OCI-LY7 (cell line): ENCODE results near the gene KLF11. TPM values are rescaled to one million over a fixed set of nuclear protein-coding genes. Genes with fewer than 3 reads are reported as not detected.

ENCODE experiments used
- Bru-seq: library from RNA; stranded (reverse); fragments of 400-500 nt; gene quantifications from one replicate; lab custom pipeline; 2021; lab: Mats Ljungman, UMichigan
- BruChase-seq, 2 experiments: library from RNA; stranded (reverse); fragments of 400-500 nt; gene quantifications; one replicate each; lab custom pipeline; 2021; lab: Mats Ljungman, UMichigan
- BruUV-seq: library from RNA; stranded (reverse); fragments of 400-500 nt; replicated peaks from 2 replicates; lab custom pipeline; 2021; lab: Mats Ljungman, UMichigan
- CTCF ChIA-PET: fragments of 300-600 bp; sonication (Branson Sonifier 250); formaldehyde crosslinking; loops from one replicate; lab custom pipeline; 2022; ENCODE audit warnings: antibody characterized with exemption; ENCODE audit not compliant: unreplicated experiment; lab: Charles Lee
- POLR2A ChIA-PET: fragments of 300-600 bp; sonication (Branson Sonifier 250); formaldehyde crosslinking; loops from one replicate; lab custom pipeline; 2022; ENCODE audit warnings: antibody characterized with exemption; lab: Charles Lee
- DNase-seq: peaks from one replicate; pipeline ENCODE4 v3.0.0-alpha.2; 2015; ENCODE audit warnings: low spot score
- H2AFZ ChIP-seq: fragments of 200-600 bp; sonication (generic), shearing (Covaris generic); 2 replicates; pipeline ENCODE4 v1.6.1; 2014; ENCODE audit warnings: mild to moderate bottlenecking, antibody characterized with exemption, low read length, moderate library complexity
- H3K27ac ChIP-seq: fragments of 200-600 bp; sonication (generic); 2 replicates; pipeline ENCODE4 v1.5.1; 2014; ENCODE audit warnings: mixed run types, low read depth, mild to moderate bottlenecking, moderate library complexity, low read length, inconsistent platforms; ENCODE audit not compliant: poor library complexity, severe bottlenecking
- H3K36me3 ChIP-seq: fragments of 200-600 bp; sonication (generic); 2 replicates; pipeline ENCODE4 v1.6.1; 2014; ENCODE audit warnings: mild to moderate bottlenecking, antibody characterized with exemption, low read length, moderate library complexity, mixed read lengths; ENCODE audit not compliant: insufficient read depth
- H3K4me1 ChIP-seq: fragments of 200-600 bp; sonication (generic); 2 replicates; pipeline ENCODE4 v1.5.1; 2014; ENCODE audit warnings: mild to moderate bottlenecking, low read length; ENCODE audit not compliant: insufficient read depth, poor library complexity, severe bottlenecking
- H3K4me2 ChIP-seq: fragments of 200-600 bp; sonication (generic); 2 replicates; pipeline ENCODE4 v1.6.1; 2014; ENCODE audit warnings: mild to moderate bottlenecking, low read length
- H3K4me3 ChIP-seq: fragments of 200-600 bp; sonication (generic); 2 replicates; pipeline ENCODE4 v1.5.1; 2014; ENCODE audit warnings: mild to moderate bottlenecking, low read depth, low read length; ENCODE audit not compliant: poor library complexity, severe bottlenecking
- H3K79me2 ChIP-seq: fragments of 200-600 bp; sonication (generic); 2 replicates; pipeline ENCODE4 v1.6.1; 2016; ENCODE audit warnings: low read depth, mild to moderate bottlenecking, low read length, moderate library complexity, mixed read lengths; ENCODE audit not compliant: insufficient read depth
- H3K9me2 ChIP-seq: fragments of 200-600 bp; sonication (generic); 2 replicates; pipeline ENCODE4 v1.6.1; 2016; ENCODE audit warnings: mild to moderate bottlenecking, low read length, mixed read lengths; ENCODE audit not compliant: insufficient read depth
- H3K9me3 ChIP-seq: fragments of 200-600 bp; sonication (generic); 2 replicates; pipeline ENCODE4 v1.6.1; 2014; ENCODE audit warnings: mild to moderate bottlenecking, mixed run types, low read length, mixed read lengths
- H4K20me1 ChIP-seq: fragments of 200-600 bp; sonication (generic); 2 replicates; pipeline ENCODE4 v1.6.1; 2014; ENCODE audit warnings: mild to moderate bottlenecking, antibody characterized with exemption, low read length, moderate library complexity, mixed read lengths; ENCODE audit not compliant: insufficient read depth
- EZH2phosphoT487 ChIP-seq: fragments of 200-600 bp; sonication (generic); IDR thresholded peaks from 2 replicates; pipeline ENCODE4 v1.6.1; 2018; ENCODE audit warnings: low read depth, borderline replicate concordance, mild to moderate bottlenecking, mixed run types, antibody characterized with exemption, low read length, moderate library complexity, mixed read lengths
- intact Hi-C: fragments of 100-400 bp; cut with micrococcal nuclease; formaldehyde crosslinking; loops from one replicate; pipeline ENCODE4 v1.10.0; 2022; ENCODE audit not compliant: unreplicated experiment
- long read RNA-seq: library from polyadenylated mRNA; stranded (forward); transcript quantifications from one replicate; pipeline ENCODE4 v2.0.0, GENCODE V29; 2022
- total RNA-seq, 2 experiments: library from RNA; depleted of rRNA in 1 of 2; stranded (reverse); fragments of >200 nt in 1 of 2; shearing (Covaris generic) in 1 of 2; gene quantifications; 2 replicates each; pipeline ENCODE4 v1.2.3, GENCODE V29; 2014 to 2022
- TF ChIP-seq, protein P1 (sequence below): fragments of 200-600 bp; sonication (generic); conservative IDR thresholded peaks from 2 replicates; pipeline ENCODE4 v1.5.1; 2014; ENCODE audit warnings: mild to moderate bottlenecking, antibody characterized with exemption, low read length, moderate library complexity, mixed read lengths

Gene KLF11
- total RNA-seq (2014; rRNA removed; shearing (Covaris generic)) (6.3 and 6.5 TPM in 2 replicates), total RNA-seq (2022) (14.9 and 15.8 TPM in 2 replicates), Bru-seq, nascent RNA (percentile 69 among the genes with signal in this experiment), BruChase-seq, experiment 1, labeled RNA remaining after a 6-hour chase (percentile 47 among the genes with signal in this experiment), BruChase-seq, experiment 2, labeled RNA remaining after a 2-hour chase (percentile 72 among the genes with signal in this experiment)
- long read RNA-seq, full-length matches to known transcripts: 23 of 28 reads
- long read RNA-seq, partial matches to known transcripts: 5 of 28 reads
- long read RNA-seq, other reads (novel, unspliced or antisense): 0 of 28 reads

DNA sequence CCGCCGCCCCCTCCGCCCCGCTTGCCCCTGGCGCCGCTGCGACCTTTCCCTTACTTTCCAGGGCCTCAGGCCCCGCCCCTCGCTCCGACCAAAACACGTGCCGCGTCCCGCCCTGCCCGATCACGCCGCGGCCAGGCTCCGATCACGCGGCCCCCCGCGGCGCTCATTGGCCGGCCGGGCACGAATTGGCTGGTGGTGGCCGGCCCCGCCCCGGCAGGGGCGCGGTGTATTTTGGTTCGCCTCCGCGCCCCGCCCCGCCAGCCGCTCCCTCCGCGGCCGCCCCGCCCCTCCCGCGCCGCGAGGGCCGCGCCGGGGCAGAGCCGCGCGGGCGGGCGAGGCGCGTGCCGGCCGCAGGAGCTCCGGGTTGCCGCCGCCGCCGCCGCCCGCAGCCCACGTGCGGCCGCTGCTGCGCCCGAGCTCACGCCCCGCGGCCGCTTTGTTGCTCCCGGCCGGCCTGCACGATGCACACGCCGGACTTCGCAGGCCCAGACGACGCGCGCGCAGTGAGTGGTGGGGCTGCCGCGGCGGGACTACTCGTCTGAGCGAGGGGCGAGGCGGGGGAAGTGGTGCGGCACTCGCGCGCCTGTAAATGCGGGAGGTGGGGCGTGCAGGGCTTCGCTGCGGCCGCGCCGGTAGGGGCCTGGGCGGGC is at the start of gene KLF11:
Gene KLF11, plus strand, starts transcription at position 295 of the 650 bp plus-strand sequence. Its CDS starts 167 bp downstream, at position 462.
- Histone ChIP-seq H3K9me2 (no peaks in the 10 kb centered on the region), H4K20me1 (no peaks in the 10 kb centered on the region), H2AFZ (no peak within 1 kb of the TSS; the same call in 1 of the 2 replicates), H3K9me3 (no peaks in the 10 kb centered on the region), H3K79me2 (no peaks in the 10 kb centered on the region; the same call in 1 of the 2 replicates), H3K4me1 (peaks cover 8% of the 10 kb centered on the region), H3K4me2 (peak within 1 kb of the TSS; percentile 55), H3K4me3 (peak within 1 kb of the TSS; percentile 64), H3K36me3 (0 out of 2 replicates have a peak, but pooled peaks cover 4% of the 10 kb centered on the region), H3K27ac (peak within 1 kb of the TSS; percentile 59)
- no TSS peak for BruUV-seq
- ChIA-PET POLR2A (interaction anchor here (0.6 to 1.0 kb wide), 3 partner anchors 14 to 250 kb away, joined by 3 to 10 read pairs (median 5); no protein-coding TSS in a partner anchor), CTCF (no interaction called here)
- intact Hi-C loops: loop anchor here (5.0 to 10.0 kb wide), 3 partner anchors 401 to 489 kb away; partner anchors contain the start of genes ADAM17, ODC1 and YWHAQ
- TF ChIP-seq, protein P1, sequence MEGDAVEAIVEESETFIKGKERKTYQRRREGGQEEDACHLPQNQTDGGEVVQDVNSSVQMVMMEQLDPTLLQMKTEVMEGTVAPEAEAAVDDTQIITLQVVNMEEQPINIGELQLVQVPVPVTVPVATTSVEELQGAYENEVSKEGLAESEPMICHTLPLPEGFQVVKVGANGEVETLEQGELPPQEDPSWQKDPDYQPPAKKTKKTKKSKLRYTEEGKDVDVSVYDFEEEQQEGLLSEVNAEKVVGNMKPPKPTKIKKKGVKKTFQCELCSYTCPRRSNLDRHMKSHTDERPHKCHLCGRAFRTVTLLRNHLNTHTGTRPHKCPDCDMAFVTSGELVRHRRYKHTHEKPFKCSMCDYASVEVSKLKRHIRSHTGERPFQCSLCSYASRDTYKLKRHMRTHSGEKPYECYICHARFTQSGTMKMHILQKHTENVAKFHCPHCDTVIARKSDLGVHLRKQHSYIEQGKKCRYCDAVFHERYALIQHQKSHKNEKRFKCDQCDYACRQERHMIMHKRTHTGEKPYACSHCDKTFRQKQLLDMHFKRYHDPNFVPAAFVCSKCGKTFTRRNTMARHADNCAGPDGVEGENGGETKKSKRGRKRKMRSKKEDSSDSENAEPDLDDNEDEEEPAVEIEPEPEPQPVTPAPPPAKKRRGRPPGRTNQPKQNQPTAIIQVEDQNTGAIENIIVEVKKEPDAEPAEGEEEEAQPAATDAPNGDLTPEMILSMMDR: no peak
- no peak for TF ChIP-seq EZH2phosphoT487
- DNase-seq: peak; percentile 88

DNA sequence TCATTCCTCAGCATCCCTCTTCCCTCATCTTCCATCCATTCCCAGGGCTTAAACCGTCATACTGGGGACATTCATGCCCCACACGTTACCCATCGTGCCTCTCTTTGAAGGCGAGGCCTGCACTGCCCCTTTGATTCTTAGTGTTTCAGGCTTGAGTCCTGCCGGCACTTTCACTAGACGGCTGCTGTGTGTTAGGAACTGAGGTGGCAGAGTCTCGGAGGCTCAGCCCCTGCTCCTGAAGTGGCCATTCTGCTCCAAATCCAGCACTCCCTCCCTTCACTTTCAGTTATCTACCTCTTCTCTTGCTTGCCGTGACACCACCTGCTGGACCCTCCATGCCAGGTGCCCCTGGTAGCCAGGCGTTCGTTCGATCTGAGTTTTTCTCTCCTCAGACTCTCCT is 48.9 kb upstream of the KLF11 start:
- no TSS peak for BruUV-seq
- no peak overlapping the region for H3K4me2 ChIP-seq
- no peaks in the 10 kb centered on the region for H3K9me3 ChIP-seq
- no peaks in the 10 kb centered on the region for H3K4me1 ChIP-seq
- no peaks in the 10 kb centered on the region for H3K79me2 ChIP-seq
- no peak overlapping the region for H2AFZ ChIP-seq
- TF ChIP-seq, protein P1: no peak
- TF ChIP-seq EZH2phosphoT487: no peak
- intact Hi-C loops: no loop called here
- H3K27ac ChIP-seq: no peak overlapping the region
- no peak overlapping the region for H3K4me3 ChIP-seq
- no peaks in the 10 kb centered on the region for H3K36me3 ChIP-seq
- no peaks in the 10 kb centered on the region for H4K20me1 ChIP-seq
- CTCF ChIA-PET: no interaction called here
- no peaks in the 10 kb centered on the region for H3K9me2 ChIP-seq
- DNase-seq: no peak
- POLR2A ChIA-PET: no interaction called here
